ENCODE results near the gene PLEKHM2. TPM values are rescaled to one million over a fixed set of nuclear protein-coding genes. Genes with fewer than 3 reads are reported as not detected.
A peak's percentile ranks its signal among the peaks of the same experiment; 100 is the strongest.

The PLEKHM2 gene
- total RNA-seq, 4 donors from 2014 or later: 34.4 to 81.1 (median 50.0) TPM

GRCh38 chr1:15682936-15683341, 1.2 kb upstream of the PLEKHM2 start:
- no peak for TF ChIP-seq CTCF (IDR thresholded peaks at IDR 0.05)

GRCh38 chr1:15683345-15684039, 628 bp upstream of the PLEKHM2 start:
- TF ChIP-seq CTCF (IDR thresholded peaks at IDR 0.05): no peak
- DNase-seq (ENCODE audit: low spot score) (no peak), ATAC-seq (ENCODE audit: low FRiP score) (no peak)

More at GRCh38 chr1:15682936-15683341, 1.2 kb upstream of the PLEKHM2 start:
- ATAC-seq (ENCODE audit: low FRiP score): no peak
- no peak for DNase-seq (ENCODE audit: low spot score)

GRCh38 chr1:15684468-15685291, 560 bp downstream of the PLEKHM2 start:
- peak; percentile 29 for ATAC-seq (ENCODE audit: low FRiP score)
- TF ChIP-seq CTCF (IDR thresholded peaks at IDR 0.05): no peak
- DNase-seq (ENCODE audit: low spot score): no peak

GRCh38 chr1:15685820-15686219, 1.7 kb downstream of the PLEKHM2 start:
- no peak for ATAC-seq (ENCODE audit: low FRiP score)
- no peak for DNase-seq (ENCODE audit: low spot score)
- no peak for TF ChIP-seq CTCF (IDR thresholded peaks at IDR 0.05)

- ATAC-seq (ENCODE audit: low FRiP score) (no peak), DNase-seq (ENCODE audit: low spot score) (no peak)
- TF ChIP-seq CTCF (IDR thresholded peaks at IDR 0.05): no peak
Observed at GRCh38 chr1:15687446-15687845, 3.3 kb downstream of the PLEKHM2 start.

- ATAC-seq (ENCODE audit: low FRiP score) (no peak), DNase-seq (ENCODE audit: low spot score) (no peak)
- no peak for TF ChIP-seq CTCF (IDR thresholded peaks at IDR 0.05)
Observed at GRCh38 chr1:15690317-15690716, 6.2 kb downstream of the PLEKHM2 start.
